Activated CD8-positive, alpha-beta memory T cell treated with anti-CD3 and anti-CD28 coated beads, Interleukin-2, amount 50 U/mL, for 24 hours (primary cell): Measurements from ENCODE around the gene MYL12B.
"Not testable (repeated sequence)": the region's sequence is repeated elsewhere in the genome, so short reads cannot be mapped to it uniquely, and the experiment has no call there.

Experiments
- DNase-seq: peaks from one replicate; pipeline ENCODE4 v3.0.0-alpha.2; 2020; ENCODE audit errors: extremely low read depth

MYL12B gene

DNA sequence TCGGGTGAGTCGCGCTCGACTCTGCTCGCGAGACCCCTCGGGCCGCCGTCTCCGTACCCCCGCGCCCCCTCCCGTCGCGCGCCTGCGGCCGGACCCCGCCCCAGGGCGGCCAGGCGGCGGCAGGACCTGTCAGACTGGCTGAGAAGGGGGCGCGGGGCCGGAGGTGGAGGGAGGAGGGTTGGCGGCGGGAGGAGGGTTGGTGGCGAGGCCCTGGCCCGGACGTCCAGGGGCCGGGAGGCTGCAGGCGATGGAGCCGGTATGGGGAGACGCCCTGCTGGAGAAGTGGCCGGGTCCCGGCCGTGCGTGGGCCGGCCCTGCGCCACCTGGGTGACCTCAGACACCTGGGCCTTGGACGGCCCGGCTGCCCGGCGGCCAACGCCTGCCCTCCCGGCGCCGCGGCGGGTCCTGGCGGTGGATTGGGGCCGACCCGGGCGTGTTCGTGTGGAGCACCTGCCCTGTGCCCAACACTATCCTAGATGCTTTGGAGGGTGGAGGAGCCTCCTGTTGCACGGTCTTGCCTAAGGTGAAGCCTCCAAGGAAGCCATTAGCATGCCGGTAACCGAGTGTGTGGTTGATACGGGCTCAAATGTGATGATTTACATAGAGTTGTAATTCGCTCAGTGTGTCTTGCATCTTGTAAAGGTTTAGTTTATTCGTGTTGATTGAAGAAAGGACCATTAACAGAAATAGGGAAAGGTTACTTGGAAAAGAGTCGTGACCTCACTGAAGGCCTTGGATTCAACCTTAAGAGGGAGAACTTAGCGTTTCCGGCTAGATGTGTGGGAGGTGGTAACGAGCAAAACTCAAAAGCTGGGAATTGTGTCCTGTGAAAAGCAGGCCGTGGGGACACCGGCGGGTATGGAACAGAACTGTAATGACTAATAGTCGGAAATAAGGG is 550 bp downstream of the MYL12B start:
- DNase-seq: no peak

DNA sequence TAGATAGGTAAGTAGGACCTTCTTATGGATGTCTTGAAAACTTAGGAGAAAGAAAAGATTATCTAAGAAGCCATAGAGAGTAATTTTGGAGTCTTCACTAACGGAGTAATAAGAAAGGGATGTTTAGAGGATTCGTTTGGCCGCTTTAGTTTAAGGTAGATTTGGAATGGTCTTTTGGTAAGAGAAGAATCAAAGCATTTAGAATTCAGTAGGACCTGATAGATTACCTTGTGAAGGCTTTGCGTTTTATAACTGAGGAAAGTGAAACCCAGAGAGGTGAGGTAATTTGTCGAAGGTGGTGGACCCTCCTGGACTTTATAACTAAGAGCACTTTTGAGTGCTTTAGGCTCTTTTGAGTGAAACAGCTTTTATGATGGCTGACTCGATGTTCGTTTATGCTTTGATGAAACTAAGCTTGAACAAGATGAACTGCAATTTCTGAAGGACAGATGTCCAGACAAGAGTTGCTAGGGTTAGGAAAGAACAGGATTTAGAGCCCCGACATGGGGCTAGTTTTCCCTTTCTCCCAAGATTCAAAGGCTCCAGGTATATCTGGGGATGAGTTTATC is 1.3 kb downstream of the MYL12B start:
- DNase-seq: no peak

DNA sequence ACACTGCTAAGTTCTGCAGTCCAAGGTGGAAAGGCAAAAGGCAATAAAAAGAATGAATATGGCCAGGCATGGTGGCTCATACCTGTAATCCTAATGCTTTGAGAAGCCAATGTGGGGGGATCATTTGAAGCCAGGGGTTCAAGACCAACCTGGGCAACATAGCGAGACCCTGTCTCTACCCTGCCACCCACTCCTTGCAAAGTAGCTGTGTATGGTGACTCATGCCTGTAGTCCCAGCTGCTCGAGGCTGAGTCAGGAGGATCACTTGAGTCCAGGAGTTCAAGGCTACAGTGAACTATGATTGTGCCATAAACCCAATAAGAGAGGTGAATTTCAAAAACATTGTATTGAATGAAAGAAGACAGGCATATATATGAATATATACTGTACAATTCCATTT is 2.4 kb downstream of the MYL12B start:
- no peak for DNase-seq

DNA sequence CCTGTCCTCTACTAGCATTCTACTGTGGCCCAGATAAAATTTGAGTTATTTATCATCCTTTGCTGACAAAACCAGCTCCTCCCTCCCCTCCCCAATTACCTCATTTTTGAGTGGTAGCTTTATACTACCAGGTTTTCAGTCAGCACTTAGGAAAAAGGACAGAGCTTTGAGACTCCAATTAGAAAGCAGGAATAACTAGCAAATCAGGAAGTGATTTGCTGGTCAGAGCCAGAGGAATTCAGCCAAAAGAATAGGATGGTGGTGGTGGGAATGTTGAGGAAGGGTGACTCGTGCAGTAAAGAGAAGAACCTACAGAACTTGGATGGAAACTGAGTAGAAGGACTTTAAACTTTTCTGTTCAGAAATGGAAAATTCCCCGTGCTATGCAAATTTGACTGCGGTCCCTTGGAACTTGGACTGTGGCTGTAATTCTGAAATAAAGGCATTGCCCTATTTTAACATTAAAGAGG is 3.7 kb downstream of the MYL12B start:
- no peak for DNase-seq

DNA sequence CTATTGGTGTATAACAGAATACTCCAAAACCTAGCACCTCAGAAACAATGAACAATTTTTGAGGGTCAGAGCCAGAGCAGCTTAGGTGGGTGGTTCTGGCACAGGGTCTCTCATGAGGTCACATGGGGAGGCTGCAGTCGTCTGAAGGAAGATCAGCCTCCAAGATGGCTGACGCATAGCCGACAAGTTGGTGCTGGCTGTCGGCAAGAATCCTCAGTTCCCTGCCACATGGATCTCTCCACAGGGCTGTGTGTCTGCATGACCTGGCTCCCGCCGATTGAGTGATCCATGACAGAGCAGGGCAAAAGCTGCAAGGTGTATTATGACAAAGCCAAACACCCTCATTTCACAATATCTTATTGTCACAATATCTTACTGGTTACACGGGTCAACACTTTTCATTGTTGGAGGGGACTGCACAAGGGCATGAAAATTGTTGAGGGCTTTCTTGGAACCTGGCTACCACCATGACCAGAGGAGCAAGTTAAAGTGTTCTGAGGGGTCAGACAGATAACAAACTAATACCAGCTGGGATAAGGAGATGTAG is 4.2 kb downstream of the MYL12B start:
- no peak for DNase-seq

DNA sequence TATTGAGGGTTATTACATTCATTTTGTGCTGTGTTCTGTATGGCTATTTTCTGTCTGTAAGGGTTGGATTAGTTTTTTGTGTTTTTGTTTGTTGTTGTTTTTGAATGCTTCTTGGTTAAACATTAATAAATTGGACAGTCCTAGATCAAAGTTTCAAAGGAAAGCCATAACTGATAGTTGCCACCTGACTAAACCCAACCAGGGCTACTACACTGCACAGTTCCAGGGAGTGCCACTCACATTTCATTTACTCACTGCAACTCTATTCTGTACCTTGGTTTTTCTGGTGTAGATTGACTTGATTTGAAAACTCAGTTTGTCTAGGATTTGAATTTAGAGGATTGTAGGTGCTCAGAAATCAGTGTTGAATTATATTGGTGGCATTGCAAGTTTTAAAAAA is 6.4 kb downstream of the MYL12B start:
- DNase-seq: no peak

DNA sequence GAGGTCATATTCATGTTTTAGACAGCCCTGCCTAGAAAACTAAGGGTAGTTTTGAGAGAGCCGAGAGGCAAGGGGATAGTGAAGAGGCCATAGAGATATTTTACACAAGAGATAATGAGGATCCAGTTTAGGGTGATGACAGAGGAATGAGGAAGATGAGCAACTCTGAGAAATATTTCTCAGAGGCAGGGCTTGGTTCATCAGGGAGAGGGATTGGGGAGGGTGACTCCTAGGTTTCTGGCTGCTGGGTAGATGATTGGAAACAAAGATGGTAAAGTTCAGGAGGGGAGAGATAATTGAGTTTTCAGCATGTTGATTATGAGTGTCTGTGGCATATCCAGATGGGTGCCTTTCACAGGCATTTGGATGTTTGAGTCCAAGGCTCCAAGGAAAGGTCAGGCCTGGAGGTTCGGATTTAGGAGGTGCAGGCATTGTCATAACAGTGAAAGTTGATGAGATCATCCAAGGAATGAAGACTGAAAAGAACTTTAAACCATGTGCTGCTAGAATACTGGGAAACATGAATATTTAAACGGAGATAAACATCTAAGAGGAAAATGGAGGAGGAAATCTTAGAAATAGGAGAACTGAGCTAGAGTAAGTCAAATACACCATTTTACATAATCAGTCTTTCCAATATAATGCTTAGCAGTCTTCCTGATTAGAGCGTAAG is 7.4 kb downstream of the MYL12B start:
- no peak for DNase-seq

DNA sequence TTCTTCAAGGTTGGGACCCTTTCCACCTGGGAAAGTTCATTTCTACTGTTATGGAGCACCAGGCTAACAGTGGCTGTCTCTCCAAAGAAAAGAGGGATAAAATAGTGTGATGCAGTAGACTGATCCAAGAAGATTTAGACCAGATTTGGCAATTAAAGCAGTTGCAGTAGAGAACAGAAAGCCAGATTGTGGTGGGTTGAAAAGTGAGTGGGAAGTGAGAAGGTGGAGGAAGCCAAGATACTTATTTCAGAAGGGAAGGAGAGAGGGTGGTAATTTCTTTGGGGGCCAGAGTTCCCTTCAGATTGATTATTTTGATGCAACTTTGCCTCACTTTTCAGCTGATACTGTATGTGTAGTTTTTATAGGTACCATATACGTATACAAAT is 8.0 kb downstream of the MYL12B start:
- DNase-seq: no peak

DNA sequence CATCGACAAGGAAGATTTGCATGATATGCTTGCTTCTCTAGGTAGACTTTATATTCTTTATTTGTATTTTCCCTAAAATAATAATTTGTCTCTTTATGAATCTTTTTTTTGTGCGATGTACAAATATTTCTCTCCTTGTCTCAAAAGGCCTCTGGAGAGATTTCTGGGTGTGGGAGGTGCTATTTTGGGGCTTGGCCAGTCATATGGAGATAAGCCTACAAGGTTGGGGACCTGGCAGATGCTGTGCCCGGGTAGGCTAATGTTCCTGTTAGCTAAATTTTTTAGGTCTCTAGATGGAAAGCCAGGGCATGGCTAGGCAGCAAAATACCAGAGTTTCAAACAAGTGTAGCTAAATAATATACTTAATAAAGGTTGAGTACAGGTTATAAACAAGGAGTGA is 11.1 kb downstream of the MYL12B start:
- no peak for DNase-seq

DNA sequence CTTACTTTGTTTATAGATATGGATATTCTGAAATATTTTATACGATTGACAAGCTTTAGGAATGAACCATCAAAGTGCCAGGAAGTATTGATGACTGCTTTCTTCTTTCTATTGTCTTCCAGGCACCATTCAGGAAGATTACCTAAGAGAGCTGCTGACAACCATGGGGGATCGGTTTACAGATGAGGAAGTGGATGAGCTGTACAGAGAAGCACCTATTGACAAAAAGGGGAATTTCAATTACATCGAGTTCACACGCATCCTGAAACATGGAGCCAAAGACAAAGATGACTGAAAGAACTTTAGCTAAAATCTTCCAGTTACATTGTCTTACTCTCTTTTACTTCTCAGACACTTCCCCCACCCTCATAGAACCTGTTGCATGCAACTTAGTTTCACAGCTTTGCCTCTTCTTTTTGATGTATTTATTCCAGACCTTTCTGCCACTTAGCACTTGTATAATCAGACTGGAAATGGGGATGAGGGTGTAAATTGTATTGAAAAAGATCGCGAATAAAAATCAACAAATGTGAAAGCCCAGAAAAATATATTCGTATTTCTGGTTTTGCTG is 15.8 kb downstream of the MYL12B start:
- not testable (repeated sequence) for DNase-seq

DNA sequence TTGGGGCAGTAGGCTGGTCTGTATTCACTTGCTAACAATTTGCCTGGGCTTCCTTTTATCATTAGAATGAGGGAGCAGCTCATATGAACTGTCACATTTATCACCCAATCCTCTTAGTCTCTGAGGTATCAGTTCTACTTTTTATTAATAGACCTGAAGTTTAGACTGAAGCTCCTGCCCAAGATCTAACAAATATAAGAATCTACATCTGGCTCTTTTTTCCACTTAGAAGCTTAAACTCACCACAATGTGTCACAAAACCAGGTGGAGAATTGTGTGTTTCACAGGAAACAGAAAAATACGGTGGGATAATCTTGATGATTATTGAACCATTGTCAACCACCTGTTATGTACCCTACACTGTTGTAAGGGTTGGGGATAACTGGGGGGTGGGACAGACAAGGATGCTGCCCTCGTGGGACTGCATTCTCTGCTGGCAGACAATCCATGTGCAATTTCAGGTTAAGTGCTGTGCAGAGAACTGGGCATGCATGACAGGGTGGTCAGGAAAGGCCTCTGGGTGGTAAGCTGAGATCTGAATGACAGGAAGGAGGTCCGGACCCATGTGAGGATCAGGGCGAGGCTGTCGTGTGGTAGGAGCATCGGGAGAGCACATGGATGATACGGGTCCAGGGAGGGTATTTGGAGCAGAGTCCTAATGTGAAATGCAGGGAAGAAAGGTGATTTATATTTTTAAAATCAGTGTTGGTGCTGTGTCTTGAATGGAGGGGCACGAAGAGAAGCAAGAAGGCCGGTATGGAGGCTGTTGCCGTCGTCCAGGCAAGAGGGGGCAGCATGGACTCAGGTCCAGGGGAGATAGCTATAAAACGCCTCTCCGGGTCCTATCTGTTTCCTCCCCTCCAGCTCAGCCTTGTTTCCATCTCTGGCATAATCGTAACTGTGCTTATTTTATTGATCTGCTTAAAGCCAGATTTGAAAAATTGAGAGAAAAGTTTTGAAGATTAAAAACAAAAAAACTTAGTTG is 17.6 kb downstream of the MYL12B start:
- no peak for DNase-seq

DNA sequence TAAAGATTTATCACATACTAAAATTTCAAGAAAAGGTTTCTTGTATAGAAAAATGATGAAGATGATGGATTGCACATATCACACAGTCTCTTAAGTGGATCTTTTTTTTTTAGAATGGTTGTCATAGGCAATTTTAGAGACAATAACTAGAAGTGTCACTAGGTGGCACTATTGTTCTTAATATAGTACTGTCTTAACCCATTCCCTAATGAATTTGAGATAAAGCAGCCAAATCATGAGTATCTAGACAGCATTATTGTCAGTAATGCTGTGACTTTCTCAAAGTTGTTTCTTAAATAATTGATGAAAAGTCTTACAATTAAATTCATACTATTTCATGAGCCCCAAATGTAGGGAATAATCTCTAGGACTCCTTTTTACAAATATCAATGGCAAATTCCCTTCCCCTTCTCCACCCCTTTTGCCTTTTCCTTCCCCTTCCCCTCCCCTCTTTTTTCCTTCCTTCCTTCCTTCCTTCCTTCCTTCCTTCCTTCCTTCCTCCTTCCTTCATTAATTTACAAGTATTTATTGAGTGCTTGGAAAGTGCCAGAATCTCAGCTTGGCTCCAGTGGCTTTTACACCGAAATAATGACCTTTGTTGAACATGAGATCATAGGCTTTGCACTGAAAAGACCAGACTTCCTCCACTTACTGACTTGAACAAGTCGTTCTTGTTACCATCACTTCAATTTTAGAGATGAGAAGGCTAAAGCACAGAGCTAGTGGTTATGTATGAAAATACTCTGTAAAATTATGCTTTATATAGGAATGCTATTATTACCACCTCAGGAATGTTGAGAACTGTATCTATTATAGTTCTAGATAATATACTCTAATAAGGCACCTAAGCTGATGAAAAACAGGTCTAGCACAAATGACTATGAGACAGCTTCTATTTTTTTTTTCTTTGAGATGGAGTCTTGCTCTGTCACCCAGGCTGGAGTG is 19.8 kb downstream of the MYL12B start:
- no peak for DNase-seq

DNA sequence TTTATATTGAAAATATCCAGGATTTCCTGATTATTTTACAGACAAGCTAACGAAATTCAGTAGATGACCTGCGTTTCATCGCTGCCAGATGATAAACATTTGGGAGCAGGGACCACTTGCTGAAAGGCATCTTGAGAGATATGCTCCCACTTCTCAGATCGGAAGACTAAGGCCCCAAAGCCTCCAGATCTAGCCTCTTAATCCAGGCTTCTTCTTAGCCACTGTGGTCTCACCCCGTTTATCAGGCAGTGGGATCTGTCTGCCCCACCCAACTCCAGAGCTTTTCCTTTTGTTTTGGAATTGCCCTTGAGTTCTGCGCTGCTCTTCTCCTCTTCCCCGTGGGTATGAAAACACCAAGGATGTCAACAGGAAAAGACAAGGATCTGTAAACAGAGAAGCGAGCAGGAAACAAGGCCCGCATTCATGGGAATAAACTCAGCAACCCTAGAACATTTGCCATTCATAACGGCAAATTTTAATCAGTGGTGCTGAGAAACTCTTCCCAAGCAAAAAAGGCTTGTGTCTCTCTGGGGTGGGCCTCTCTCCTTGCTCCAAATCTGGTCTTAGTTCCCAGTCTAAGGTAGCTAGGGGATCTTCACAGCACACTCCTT is 21.4 kb downstream of the MYL12B start:
- DNase-seq: no peak

DNA sequence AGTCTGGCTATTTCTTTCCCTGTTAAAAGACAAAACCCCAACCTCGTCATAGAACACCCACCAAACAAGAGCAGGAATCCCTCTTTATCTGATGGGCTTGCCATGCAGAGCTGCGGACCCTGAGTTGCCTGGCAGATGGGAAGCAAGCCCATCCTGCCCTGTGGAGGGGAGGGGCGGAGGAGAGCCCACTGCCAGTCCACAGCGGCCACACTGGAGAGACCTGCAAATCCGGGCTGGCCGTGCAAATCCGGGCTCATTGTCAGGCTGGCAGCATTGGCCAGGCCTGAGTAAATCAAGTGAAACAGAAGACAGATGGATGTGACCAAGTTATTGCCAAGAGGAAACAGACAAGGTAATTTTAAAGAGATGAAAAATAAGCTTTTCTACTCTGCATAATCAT is 22.0 kb downstream of the MYL12B start:
- DNase-seq: no peak

DNA sequence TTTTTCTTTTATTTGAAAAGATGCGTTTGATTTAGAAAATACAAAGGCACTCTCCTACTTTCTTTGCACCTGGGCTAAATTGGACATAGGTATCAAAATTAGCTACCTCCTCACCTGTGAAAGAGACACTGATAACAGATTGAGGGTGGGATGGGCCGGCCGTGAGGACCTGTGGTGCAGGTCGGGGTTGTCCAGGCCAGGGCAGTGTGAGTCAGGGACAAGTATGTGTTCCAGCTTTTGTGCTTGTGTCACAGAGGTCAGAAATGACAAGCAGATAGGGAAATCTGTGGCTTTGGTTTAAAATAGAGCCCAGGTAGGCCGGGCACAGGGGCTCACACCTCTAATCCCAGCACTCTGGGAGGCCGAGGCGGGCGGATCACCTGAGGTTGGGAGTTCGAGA is 22.6 kb downstream of the MYL12B start:
- DNase-seq: no peak

DNA sequence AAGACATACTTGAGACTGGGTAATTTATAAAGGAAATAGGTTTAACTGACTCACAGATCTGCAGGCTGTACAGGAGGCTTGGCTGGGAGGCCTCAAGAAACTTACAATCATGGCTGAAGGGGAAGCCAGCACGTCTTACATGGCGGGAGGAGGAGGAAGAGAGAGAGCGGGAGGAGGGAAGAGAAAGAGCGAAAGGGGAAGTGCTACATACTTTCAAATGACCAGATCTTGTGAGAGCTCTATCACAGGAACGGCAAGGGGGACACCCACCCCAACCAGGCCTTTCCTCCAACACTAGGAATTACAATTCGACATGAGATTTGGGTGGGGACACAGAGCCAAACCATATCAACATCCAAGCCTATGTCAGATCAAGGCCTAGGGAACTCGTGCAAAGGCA is 24.2 kb downstream of the MYL12B start:
- DNase-seq: no peak

DNA sequence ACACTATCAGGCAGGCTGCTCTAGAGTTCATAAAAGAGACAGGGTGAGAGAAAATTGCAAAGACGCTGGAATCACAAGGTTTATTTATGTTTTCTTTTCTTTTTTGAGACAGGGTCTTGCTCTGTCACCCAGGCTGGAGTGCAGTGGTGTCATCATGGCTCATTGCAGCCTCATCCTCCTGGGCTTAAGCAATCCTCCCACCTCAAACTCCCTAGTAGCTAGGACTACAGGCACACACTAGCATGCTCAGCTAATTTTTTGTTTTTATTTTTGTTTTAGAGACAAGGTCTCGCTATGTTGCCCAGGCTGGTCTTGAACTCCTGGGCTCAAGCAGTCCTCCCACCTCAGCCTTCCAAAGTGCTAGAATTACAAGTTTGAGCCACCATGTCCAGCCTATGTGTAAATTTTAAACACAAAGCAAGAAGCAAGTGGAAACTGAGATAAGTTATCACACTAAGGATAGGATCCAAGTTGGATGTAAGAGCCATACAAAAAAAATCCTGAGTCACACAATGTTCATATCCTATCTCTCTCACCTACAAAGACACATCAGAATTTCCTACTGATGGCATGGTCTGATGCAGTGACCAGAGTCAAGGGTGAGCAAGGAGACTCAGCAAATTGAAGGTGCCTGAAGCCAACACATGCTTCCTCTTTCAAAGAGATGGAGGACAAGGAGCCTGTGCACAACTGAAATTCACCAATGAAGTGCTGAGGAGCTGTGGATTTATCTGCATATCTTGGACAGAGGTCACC is 31.4 kb downstream of the MYL12B start:
- no peak for DNase-seq

DNA sequence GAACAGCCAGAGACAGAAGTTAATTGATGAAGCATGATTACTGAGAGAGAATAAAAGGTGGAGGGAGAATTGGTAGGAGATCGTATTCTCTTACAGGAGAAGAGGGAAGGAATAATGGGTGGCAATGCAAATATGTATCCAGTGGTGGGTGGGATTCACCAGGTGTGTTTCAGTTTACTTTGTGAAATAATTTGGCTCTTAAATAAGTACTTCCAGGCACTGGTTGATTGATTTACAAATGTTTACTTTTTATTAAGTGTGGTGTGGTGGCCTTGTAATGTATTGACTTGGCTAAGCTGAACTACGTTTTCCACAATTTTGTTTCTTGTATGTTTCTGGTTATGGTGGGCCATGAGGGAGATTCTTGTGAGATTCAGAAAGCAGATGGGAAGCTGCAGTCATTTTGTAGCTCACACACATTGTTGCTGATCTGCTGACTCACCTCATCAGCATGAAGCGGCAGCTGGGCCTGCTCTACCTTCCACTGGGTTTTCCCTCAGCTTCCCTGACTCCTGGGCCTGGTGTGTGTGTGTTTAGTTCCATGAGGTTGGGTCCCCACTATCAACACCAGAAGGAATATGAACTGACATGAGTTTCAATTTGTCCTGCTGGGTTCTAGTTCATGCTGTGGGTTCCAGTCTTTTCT is 32.6 kb downstream of the MYL12B start:
- no peak for DNase-seq
